ENCODE data around the gene LGALS7B.
"Not testable (repeated sequence)": the region's sequence is repeated elsewhere in the genome, so short reads cannot be mapped to it uniquely, and the experiment has no call there.

Gene LGALS7B

GRCh38 chr19:38829203-38829602 lies 40.2 kb downstream of the LGALS7B start:
- not testable (repeated sequence) for H3K9me3 ChIP-seq (ENCODE audit: control insufficient read depth, insufficient read depth, low read depth, low read length); H3K9ac ChIP-seq (ENCODE audit: low read length); H3K27ac ChIP-seq (ENCODE audit: low read depth, low read length); H3K4me3 ChIP-seq (ENCODE audit: low read depth, low read length); H3K27me3 ChIP-seq (ENCODE audit: control insufficient read depth, insufficient read depth, low read length)
- Histone ChIP-seq H3K36me3 (ENCODE audit: control insufficient read depth, insufficient read depth, low read length) (peaks cover 35% of the 10 kb centered on the region), H3K4me1 (ENCODE audit: control insufficient read depth, insufficient read depth, low read length) (peaks cover 26% of the 10 kb centered on the region)

- no peak overlapping the region for H3K4me3 ChIP-seq (ENCODE audit: low read depth, low read length)
- no peak overlapping the region for H3K9ac ChIP-seq (ENCODE audit: low read length)
- peaks cover 18% of the 10 kb centered on the region for H3K4me1 ChIP-seq (ENCODE audit: control insufficient read depth, insufficient read depth, low read length)
Observed at GRCh38 chr19:38830039-38830733, 41.2 kb downstream of the LGALS7B start.

GRCh38 chr19:38831142-38831605 lies 42.2 kb downstream of the LGALS7B start:
- Histone ChIP-seq H3K27me3 (ENCODE audit: control insufficient read depth, insufficient read depth, low read length) (no peaks in the 10 kb centered on the region), H3K36me3 (ENCODE audit: control insufficient read depth, insufficient read depth, low read length) (peaks cover 47% of the 10 kb centered on the region), H3K9ac (ENCODE audit: low read length) (peak overlapping the region; percentile 88), H3K4me1 (ENCODE audit: control insufficient read depth, insufficient read depth, low read length) (peaks cover 18% of the 10 kb centered on the region), H3K9me3 (ENCODE audit: control insufficient read depth, insufficient read depth, low read depth, low read length) (no peaks in the 10 kb centered on the region), H3K4me3 (ENCODE audit: low read depth, low read length) (peak overlapping the region; percentile 93), H3K27ac (ENCODE audit: low read depth, low read length) (peak overlapping the region; percentile 75; the same call in 1 of the 2 replicates)

More at GRCh38 chr19:38830039-38830733, 41.2 kb downstream of the LGALS7B start:
- Histone ChIP-seq H3K27ac (ENCODE audit: low read depth, low read length) (no peak overlapping the region), H3K9me3 (ENCODE audit: control insufficient read depth, insufficient read depth, low read depth, low read length) (no peaks in the 10 kb centered on the region), H3K27me3 (ENCODE audit: control insufficient read depth, insufficient read depth, low read length) (no peaks in the 10 kb centered on the region), H3K36me3 (ENCODE audit: control insufficient read depth, insufficient read depth, low read length) (peaks cover 37% of the 10 kb centered on the region)

GRCh38 chr19:38833092-38833425 lies 44.1 kb downstream of the LGALS7B start:
- Histone ChIP-seq H3K9me3 (ENCODE audit: control insufficient read depth, insufficient read depth, low read depth, low read length) (no peaks in the 10 kb centered on the region), H3K27me3 (ENCODE audit: control insufficient read depth, insufficient read depth, low read length) (no peaks in the 10 kb centered on the region), H3K4me3 (ENCODE audit: low read depth, low read length) (no peak overlapping the region), H3K4me1 (ENCODE audit: control insufficient read depth, insufficient read depth, low read length) (peaks cover 12% of the 10 kb centered on the region), H3K36me3 (ENCODE audit: control insufficient read depth, insufficient read depth, low read length) (peaks cover 52% of the 10 kb centered on the region), H3K9ac (ENCODE audit: low read length) (no peak overlapping the region), H3K27ac (ENCODE audit: low read depth, low read length) (no peak overlapping the region)

- H3K36me3 ChIP-seq (ENCODE audit: control insufficient read depth, insufficient read depth, low read length), result peaks cover 53% of the 10 kb centered on the region
Observed at GRCh38 chr19:38834104-38834490, 45.1 kb downstream of the LGALS7B start.

GRCh38 chr19:38834590-38834989 lies 45.6 kb downstream of the LGALS7B start:
- H3K4me1 ChIP-seq (ENCODE audit: control insufficient read depth, insufficient read depth, low read length), result peaks cover 12% of the 10 kb centered on the region
- no peak overlapping the region for H3K9ac ChIP-seq (ENCODE audit: low read length)
- no peaks in the 10 kb centered on the region for H3K9me3 ChIP-seq (ENCODE audit: control insufficient read depth, insufficient read depth, low read depth, low read length)
- no peak overlapping the region for H3K27ac ChIP-seq (ENCODE audit: low read depth, low read length)
- H3K27me3 ChIP-seq (ENCODE audit: control insufficient read depth, insufficient read depth, low read length), result no peaks in the 10 kb centered on the region
- H3K36me3 ChIP-seq (ENCODE audit: control insufficient read depth, insufficient read depth, low read length), result peaks cover 55% of the 10 kb centered on the region
- no peak overlapping the region for H3K4me3 ChIP-seq (ENCODE audit: low read depth, low read length)

More at GRCh38 chr19:38834104-38834490, 45.1 kb downstream of the LGALS7B start:
- Histone ChIP-seq H3K27me3 (ENCODE audit: control insufficient read depth, insufficient read depth, low read length) (no peaks in the 10 kb centered on the region), H3K4me1 (ENCODE audit: control insufficient read depth, insufficient read depth, low read length) (peaks cover 12% of the 10 kb centered on the region), H3K27ac (ENCODE audit: low read depth, low read length) (no peak overlapping the region), H3K4me3 (ENCODE audit: low read depth, low read length) (no peak overlapping the region), H3K9me3 (ENCODE audit: control insufficient read depth, insufficient read depth, low read depth, low read length) (no peaks in the 10 kb centered on the region), H3K9ac (ENCODE audit: low read length) (no peak overlapping the region)

GRCh38 chr19:38836159-38836982 lies 47.4 kb downstream of the LGALS7B start:
- H3K4me3 ChIP-seq (ENCODE audit: low read depth, low read length), result no peak overlapping the region
- H3K36me3 ChIP-seq (ENCODE audit: control insufficient read depth, insufficient read depth, low read length), result peaks cover 64% of the 10 kb centered on the region
- H3K9me3 ChIP-seq (ENCODE audit: control insufficient read depth, insufficient read depth, low read depth, low read length), result no peaks in the 10 kb centered on the region
- no peaks in the 10 kb centered on the region for H3K27me3 ChIP-seq (ENCODE audit: control insufficient read depth, insufficient read depth, low read length)
- H3K27ac ChIP-seq (ENCODE audit: low read depth, low read length), result no peak overlapping the region
- H3K4me1 ChIP-seq (ENCODE audit: control insufficient read depth, insufficient read depth, low read length), result peaks cover 5% of the 10 kb centered on the region
- H3K9ac ChIP-seq (ENCODE audit: low read length), result no peak overlapping the region

GRCh38 chr19:38836983-38837626 lies 48.1 kb downstream of the LGALS7B start:
- H3K4me3 ChIP-seq (ENCODE audit: low read depth, low read length), result no peak overlapping the region
- H3K4me1 ChIP-seq (ENCODE audit: control insufficient read depth, insufficient read depth, low read length), result peaks cover 3% of the 10 kb centered on the region
- no peaks in the 10 kb centered on the region for H3K27me3 ChIP-seq (ENCODE audit: control insufficient read depth, insufficient read depth, low read length)
- H3K9ac ChIP-seq (ENCODE audit: low read length), result no peak overlapping the region
- no peaks in the 10 kb centered on the region for H3K9me3 ChIP-seq (ENCODE audit: control insufficient read depth, insufficient read depth, low read depth, low read length)
- H3K27ac ChIP-seq (ENCODE audit: low read depth, low read length), result no peak overlapping the region
- peaks cover 71% of the 10 kb centered on the region for H3K36me3 ChIP-seq (ENCODE audit: control insufficient read depth, insufficient read depth, low read length)

GRCh38 chr19:38837656-38838121 lies 48.7 kb downstream of the LGALS7B start:
- Histone ChIP-seq H3K4me1 (ENCODE audit: control insufficient read depth, insufficient read depth, low read length) (no peaks in the 10 kb centered on the region), H3K9me3 (ENCODE audit: control insufficient read depth, insufficient read depth, low read depth, low read length) (no peaks in the 10 kb centered on the region), H3K36me3 (ENCODE audit: control insufficient read depth, insufficient read depth, low read length) (peaks cover 77% of the 10 kb centered on the region), H3K27me3 (ENCODE audit: control insufficient read depth, insufficient read depth, low read length) (no peaks in the 10 kb centered on the region), H3K4me3 (ENCODE audit: low read depth, low read length) (no peak overlapping the region), H3K27ac (ENCODE audit: low read depth, low read length) (no peak overlapping the region), H3K9ac (ENCODE audit: low read length) (no peak overlapping the region)

GRCh38 chr19:38838208-38838985 lies 49.4 kb downstream of the LGALS7B start:
- Histone ChIP-seq H3K36me3 (ENCODE audit: control insufficient read depth, insufficient read depth, low read length) (peaks cover 84% of the 10 kb centered on the region), H3K27ac (ENCODE audit: low read depth, low read length) (no peak overlapping the region), H3K27me3 (ENCODE audit: control insufficient read depth, insufficient read depth, low read length) (no peaks in the 10 kb centered on the region), H3K4me1 (ENCODE audit: control insufficient read depth, insufficient read depth, low read length) (no peaks in the 10 kb centered on the region), H3K9ac (ENCODE audit: low read length) (no peak overlapping the region), H3K4me3 (ENCODE audit: low read depth, low read length) (no peak overlapping the region), H3K9me3 (ENCODE audit: control insufficient read depth, insufficient read depth, low read depth, low read length) (no peaks in the 10 kb centered on the region)

Measured in HUES6 (cell line).